AG04449 (cell line): ENCODE results near the gene TMOD3.
A peak's percentile ranks its signal among the peaks of the same experiment; 100 is the strongest.
"Not testable (repeated sequence)": the region's sequence is repeated elsewhere in the genome, so short reads cannot be mapped to it uniquely, and the experiment has no call there.

Source experiments
- CTCF ChIA-PET: fragments of 350-600 bp; formaldehyde crosslinking; extraction: SDS; loops from one replicate; lab custom pipeline; 2021; ENCODE audit warnings: antibody characterized with exemption; lab: Yijun Ruan, JAX
- POLR2A ChIA-PET: fragments of 400-600, 350-600 bp; formaldehyde crosslinking; extraction: SDS; loops from one replicate; lab custom pipeline; 2020; ENCODE audit warnings: antibody characterized with exemption, inconsistent platforms; lab: Yijun Ruan, JAX
- DNase-seq: peaks from one replicate; pipeline ENCODE4 v3.0.0-alpha.2; 2010; ENCODE audit warnings: low read depth, low spot score
- H3K4me3 ChIP-seq: 2 replicates; pipeline ENCODE4 v1.5.1; 2011; ENCODE audit warnings: low read depth, mild to moderate bottlenecking, control low read depth, low read length
- TF ChIP-seq, protein P1 (sequence below): IDR thresholded peaks from one replicate; pipeline ENCODE4 v1.5.1; 2011; ENCODE audit warnings: mild to moderate bottlenecking, moderate library complexity, low read length, control low read depth, inconsistent platforms; ENCODE audit not compliant: insufficient read depth; ENCODE audit errors: missing control alignments

Gene TMOD3

DNA sequence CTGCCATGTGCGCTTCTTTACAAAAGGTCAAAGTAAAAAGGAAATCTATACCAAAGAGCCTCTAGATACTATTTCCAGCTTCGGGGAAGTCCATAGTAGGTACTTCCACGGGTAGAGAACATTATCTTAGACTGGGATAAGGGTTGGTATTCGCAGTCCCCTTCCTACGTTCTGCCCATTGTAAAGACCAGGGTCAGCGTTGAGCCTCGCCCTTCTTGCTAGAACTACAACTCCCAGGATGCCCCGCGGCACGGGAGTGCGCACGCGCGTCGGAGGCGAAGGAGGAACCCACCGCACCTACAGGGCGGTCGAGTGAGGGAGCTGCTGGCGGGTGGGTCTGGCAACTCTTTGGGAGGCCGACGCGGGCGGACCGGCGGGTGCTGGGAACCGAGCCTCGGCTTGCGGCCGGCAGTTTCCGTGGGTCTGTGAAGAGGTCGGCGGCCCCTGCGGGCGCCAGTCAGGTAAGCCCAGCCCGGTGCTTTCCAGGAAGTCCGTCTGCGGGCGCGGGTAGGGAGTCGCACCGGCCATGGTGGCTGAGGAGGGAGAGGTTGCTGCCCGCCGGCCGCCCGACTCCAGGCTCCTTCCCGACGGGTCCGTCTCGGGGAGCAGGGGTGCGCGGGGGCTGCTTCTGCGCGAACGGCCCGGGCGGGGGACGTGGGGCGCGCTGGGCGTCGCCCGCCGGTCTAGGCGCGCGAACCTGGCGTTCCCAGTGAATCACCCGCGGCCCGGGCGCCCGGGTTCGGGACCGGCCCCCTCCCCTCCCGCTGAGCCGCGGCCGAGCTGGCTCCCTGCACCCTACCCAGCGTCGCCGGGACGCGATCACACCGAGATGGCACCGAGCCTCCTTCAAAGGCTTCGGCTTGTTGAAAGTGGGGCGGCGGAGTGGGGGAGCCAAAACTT is at the start of gene TMOD3:
Gene TMOD3 (plus strand): TSS at position 278 of the 900 bp plus-strand sequence. CDS start 33,232 bp downstream, outside the sequence.
- TF ChIP-seq, protein P1, sequence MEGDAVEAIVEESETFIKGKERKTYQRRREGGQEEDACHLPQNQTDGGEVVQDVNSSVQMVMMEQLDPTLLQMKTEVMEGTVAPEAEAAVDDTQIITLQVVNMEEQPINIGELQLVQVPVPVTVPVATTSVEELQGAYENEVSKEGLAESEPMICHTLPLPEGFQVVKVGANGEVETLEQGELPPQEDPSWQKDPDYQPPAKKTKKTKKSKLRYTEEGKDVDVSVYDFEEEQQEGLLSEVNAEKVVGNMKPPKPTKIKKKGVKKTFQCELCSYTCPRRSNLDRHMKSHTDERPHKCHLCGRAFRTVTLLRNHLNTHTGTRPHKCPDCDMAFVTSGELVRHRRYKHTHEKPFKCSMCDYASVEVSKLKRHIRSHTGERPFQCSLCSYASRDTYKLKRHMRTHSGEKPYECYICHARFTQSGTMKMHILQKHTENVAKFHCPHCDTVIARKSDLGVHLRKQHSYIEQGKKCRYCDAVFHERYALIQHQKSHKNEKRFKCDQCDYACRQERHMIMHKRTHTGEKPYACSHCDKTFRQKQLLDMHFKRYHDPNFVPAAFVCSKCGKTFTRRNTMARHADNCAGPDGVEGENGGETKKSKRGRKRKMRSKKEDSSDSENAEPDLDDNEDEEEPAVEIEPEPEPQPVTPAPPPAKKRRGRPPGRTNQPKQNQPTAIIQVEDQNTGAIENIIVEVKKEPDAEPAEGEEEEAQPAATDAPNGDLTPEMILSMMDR = no peak
- H3K4me3 ChIP-seq = peak within 1 kb of the TSS; percentile 85
- ChIA-PET CTCF (interaction anchor here (0.9 to 2.7 kb wide), 5 partner anchors 11 to 398 kb away, joined by 3 to 9 read pairs (median 3); no protein-coding TSS in a partner anchor), POLR2A (interaction anchor here (0.5 to 1.5 kb wide), 3 partner anchors 9 to 105 kb away, joined by 3 to 5 read pairs (median 4); no protein-coding TSS in a partner anchor)
- DNase-seq = peak; percentile 26

DNA sequence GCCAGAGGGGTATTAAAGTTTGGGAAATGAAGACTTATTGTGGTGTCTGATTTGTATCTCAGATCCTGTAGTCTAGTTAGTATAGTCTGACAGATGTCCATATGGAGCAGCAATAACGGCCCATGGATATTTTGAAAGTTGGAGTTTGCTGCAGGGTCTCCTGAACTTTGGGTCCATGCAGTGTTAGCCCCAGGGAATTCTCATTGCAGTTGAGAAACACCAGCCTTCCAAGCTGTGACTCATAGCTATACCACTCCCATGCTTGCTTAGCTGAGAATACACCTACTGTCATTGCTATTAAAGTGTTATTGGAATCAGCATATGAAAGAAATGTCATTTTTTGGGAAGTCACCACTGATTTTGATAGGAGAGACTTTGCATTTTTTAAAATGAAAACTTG is 48.8 kb upstream of the TMOD3 start:
- TF ChIP-seq, protein P1 = no peak
- no peak for DNase-seq
- no peak overlapping the region for H3K4me3 ChIP-seq
- POLR2A ChIA-PET = interaction anchor here (1.0 kb wide), 1 partner anchor 158 kb away, joined by 3 read pairs; the partner anchor contains the start of gene DMXL2
- CTCF ChIA-PET = interaction anchor here (1.0 to 9.8 kb wide), 6 partner anchors 19 to 429 kb away, joined by 3 to 511 read pairs (median 3); no protein-coding TSS in a partner anchor

DNA sequence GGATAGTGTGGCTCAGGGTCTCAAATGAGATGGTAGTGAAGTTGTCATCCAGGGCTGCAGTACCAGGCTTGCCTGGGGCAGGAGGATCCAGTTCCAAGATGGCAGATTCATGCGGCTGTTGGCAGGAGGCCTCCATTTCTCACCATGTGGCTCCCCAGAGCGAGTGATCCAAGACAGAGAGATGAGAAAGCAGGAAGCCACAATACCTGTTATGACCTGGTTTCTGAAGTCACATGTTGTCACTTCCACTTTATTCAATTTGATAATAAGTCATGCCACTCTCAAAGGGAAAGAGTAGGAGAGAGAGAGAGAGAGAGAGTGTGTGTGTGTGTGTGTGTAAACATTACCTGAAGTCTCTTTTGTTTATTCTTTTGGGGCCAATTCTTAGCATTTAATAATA is 47.9 kb upstream of the TMOD3 start:
- TF ChIP-seq, protein P1 = no peak
- CTCF ChIA-PET = interaction anchor here (9.8 kb wide), 1 partner anchor 134 kb away, joined by 511 read pairs; no protein-coding TSS in a partner anchor
- no peak overlapping the region for H3K4me3 ChIP-seq
- POLR2A ChIA-PET = no interaction called here
- DNase-seq = no peak

DNA sequence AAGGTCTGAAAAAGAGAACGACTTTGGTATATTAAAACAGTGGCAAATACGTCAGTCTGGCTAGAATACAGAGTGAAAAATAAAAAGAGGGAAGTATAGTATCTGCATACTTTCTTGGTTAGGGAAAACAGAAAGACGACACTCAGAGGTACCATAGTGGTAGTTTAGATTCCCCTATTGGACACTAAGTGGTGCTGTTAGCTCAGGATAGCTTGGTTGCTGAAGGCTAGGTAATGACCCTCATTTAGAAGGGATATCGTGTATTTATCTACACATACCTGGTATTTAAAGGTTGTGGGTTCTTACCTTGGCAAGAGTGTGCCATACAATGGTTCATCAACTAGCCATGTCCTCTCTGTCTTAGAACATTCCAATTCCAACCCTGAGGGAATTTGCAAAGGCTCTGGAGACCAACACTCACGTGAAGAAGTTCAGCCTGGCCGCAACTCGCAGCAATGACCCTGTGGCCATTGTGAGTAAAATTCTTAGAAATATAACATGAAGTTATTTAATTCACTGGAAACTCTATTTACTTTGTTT is 47.0 kb upstream of the TMOD3 start:
- POLR2A ChIA-PET = no interaction called here
- DNase-seq = no peak
- TF ChIP-seq, protein P1 = peak; percentile 3
- no peak overlapping the region for H3K4me3 ChIP-seq
- CTCF ChIA-PET = interaction anchor here (0.7 to 4.0 kb wide), 2 partner anchors 132 to 298 kb away, joined by 3 to 18 read pairs; no protein-coding TSS in a partner anchor

DNA sequence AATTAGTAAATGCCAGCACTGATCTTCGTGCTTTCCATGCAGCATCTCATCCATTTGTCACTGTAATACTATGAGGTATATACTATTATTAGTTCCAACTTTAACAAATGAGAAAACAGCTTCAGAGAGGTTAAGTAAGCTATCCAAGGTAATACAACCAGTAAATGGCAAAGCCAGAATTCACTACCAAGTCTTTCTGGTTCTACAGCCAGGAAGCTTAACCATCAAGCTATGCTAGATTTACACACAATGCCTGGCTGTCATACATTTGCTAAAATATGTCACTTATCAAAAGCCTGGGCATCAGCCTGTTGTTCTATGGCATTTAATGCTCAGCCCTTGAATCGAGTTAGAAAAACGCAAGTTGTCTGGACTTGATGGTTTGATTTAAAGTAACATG is 45.5 kb upstream of the TMOD3 start:
- TF ChIP-seq, protein P1 = no peak
- no peak for DNase-seq
- POLR2A ChIA-PET = no interaction called here
- CTCF ChIA-PET = interaction anchor here (2.3 to 4.0 kb wide), 2 partner anchors 134 kb away, joined by 5 to 18 read pairs; no protein-coding TSS in a partner anchor
- H3K4me3 ChIP-seq = no peak overlapping the region

DNA sequence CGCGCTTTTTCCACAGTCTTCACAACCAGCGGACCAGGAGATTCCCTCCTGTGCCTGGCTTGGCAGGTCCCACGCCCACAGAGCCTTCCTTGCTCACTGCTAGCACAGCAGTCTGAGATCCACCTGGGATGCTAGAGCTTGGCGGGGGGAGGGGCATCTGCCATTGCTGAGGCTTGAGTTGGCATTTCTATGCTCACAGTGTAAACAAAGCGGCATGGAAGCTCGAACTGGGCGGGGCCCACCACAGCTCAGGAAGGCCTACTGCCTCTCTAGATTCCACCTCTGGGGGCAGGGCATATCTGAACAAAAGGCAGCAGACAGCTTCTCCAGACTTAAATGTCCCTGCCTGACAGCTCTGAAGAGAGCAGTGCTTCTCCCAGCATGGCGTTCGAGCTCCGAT is 42.3 kb upstream of the TMOD3 start:
- POLR2A ChIA-PET, DNase-seq, H3K4me3 ChIP-seq: not testable (repeated sequence)
- CTCF ChIA-PET = interaction anchor here (1.8 to 5.3 kb wide), 2 partner anchors 8 to 10 kb away, joined by 4 to 36 read pairs; no protein-coding TSS in a partner anchor

DNA sequence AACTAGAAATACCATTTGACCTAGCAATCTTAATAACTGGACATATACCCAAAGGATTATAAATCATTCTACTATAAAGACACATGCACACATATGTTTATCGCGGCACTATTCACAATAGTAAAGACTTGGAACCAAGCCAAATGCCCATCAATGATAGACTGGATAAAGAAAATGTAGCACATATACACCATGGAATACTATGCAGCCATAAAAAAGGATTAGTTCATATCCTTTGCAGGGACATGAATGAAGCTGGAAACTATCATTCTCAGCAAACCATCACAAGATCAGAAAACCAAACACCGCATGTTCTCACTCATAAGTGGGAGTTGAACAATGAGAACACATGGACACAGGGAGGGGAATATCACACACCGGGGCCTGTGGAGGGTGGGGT is 37.0 kb upstream of the TMOD3 start:
- H3K4me3 ChIP-seq, CTCF ChIA-PET, DNase-seq, POLR2A ChIA-PET: not testable (repeated sequence)
